IPS-NIHi7 (cell line): ENCODE results near the gene FNBP1.
"Not testable (repeated sequence)": the region's sequence is repeated elsewhere in the genome, so short reads cannot be mapped to it uniquely, and the experiment has no call there.

Experiments
- DNase-seq: peaks from one replicate; pipeline ENCODE4 v3.0.0; 2012; ENCODE audit warnings: mixed read lengths; ENCODE audit errors: extremely low spot score

FNBP1 gene

GRCh38 chr9:129954868-129955550, 88.0 kb downstream of the FNBP1 start:
- no peak for DNase-seq

- DNase-seq = no peak
Observed at GRCh38 chr9:129953736-129954135, 89.3 kb downstream of the FNBP1 start.

- no peak for DNase-seq
Observed at GRCh38 chr9:129952337-129952736, 90.7 kb downstream of the FNBP1 start.

GRCh38 chr9:129949821-129950220, 93.2 kb downstream of the FNBP1 start:
- DNase-seq = no peak

- not testable (repeated sequence) for DNase-seq
Observed at GRCh38 chr9:129948626-129949025, 94.4 kb downstream of the FNBP1 start.

- no peak for DNase-seq
Observed at GRCh38 chr9:129946246-129946995, 96.6 kb downstream of the FNBP1 start.

- no peak for DNase-seq
Observed at GRCh38 chr9:129945314-129945713, 97.7 kb downstream of the FNBP1 start.

- no peak for DNase-seq
Observed at GRCh38 chr9:129944506-129945116, 98.4 kb downstream of the FNBP1 start.

GRCh38 chr9:129939431-129939830, 103.6 kb downstream of the FNBP1 start:
- DNase-seq = no peak

GRCh38 chr9:129938291-129938979, 104.6 kb downstream of the FNBP1 start:
- no peak for DNase-seq

GRCh38 chr9:129937879-129938278, 105.1 kb downstream of the FNBP1 start:
- DNase-seq = not testable (repeated sequence)

- DNase-seq = peak; percentile 26
Observed at GRCh38 chr9:129936222-129936621, 106.8 kb downstream of the FNBP1 start.

- no peak for DNase-seq
Observed at GRCh38 chr9:129934780-129935179, 108.2 kb downstream of the FNBP1 start.

- DNase-seq = no peak
Observed at GRCh38 chr9:129934041-129934591, 108.9 kb downstream of the FNBP1 start.

GRCh38 chr9:129933185-129934040, 109.6 kb downstream of the FNBP1 start:
- DNase-seq = no peak

GRCh38 chr9:129932303-129933151, 110.5 kb downstream of the FNBP1 start:
- no peak for DNase-seq

GRCh38 chr9:129930743-129931142, 112.2 kb downstream of the FNBP1 start:
- no peak for DNase-seq

GRCh38 chr9:129929496-129930125, 113.4 kb downstream of the FNBP1 start:
- DNase-seq = no peak

- no peak for DNase-seq
Observed at GRCh38 chr9:129923589-129923988, 119.4 kb downstream of the FNBP1 start.

- DNase-seq = no peak
Observed at GRCh38 chr9:129921905-129922304, 121.1 kb downstream of the FNBP1 start.
